GM12873 (cell line): ENCODE results near the gene PLPPR4.

ENCODE experiments used
- TF ChIP-seq, protein P1 (sequence below): IDR thresholded peaks from 2 replicates; pipeline ENCODE4 v1.5.1; 2012; ENCODE audit warnings: low read depth, mild to moderate bottlenecking, moderate library complexity, low read length, control low read depth; ENCODE audit not compliant: insufficient read depth; ENCODE audit errors: missing control alignments

The PLPPR4 gene

GRCh38 chr1:99268021-99268420, 3.7 kb downstream of the PLPPR4 start:
- TF ChIP-seq, protein P1, sequence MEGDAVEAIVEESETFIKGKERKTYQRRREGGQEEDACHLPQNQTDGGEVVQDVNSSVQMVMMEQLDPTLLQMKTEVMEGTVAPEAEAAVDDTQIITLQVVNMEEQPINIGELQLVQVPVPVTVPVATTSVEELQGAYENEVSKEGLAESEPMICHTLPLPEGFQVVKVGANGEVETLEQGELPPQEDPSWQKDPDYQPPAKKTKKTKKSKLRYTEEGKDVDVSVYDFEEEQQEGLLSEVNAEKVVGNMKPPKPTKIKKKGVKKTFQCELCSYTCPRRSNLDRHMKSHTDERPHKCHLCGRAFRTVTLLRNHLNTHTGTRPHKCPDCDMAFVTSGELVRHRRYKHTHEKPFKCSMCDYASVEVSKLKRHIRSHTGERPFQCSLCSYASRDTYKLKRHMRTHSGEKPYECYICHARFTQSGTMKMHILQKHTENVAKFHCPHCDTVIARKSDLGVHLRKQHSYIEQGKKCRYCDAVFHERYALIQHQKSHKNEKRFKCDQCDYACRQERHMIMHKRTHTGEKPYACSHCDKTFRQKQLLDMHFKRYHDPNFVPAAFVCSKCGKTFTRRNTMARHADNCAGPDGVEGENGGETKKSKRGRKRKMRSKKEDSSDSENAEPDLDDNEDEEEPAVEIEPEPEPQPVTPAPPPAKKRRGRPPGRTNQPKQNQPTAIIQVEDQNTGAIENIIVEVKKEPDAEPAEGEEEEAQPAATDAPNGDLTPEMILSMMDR: no peak

- TF ChIP-seq, protein P1: no peak
Observed at GRCh38 chr1:99269321-99269720, 5.0 kb downstream of the PLPPR4 start.

- TF ChIP-seq, protein P1: no peak
Observed at GRCh38 chr1:99270646-99271045, 6.4 kb downstream of the PLPPR4 start.

DNA sequence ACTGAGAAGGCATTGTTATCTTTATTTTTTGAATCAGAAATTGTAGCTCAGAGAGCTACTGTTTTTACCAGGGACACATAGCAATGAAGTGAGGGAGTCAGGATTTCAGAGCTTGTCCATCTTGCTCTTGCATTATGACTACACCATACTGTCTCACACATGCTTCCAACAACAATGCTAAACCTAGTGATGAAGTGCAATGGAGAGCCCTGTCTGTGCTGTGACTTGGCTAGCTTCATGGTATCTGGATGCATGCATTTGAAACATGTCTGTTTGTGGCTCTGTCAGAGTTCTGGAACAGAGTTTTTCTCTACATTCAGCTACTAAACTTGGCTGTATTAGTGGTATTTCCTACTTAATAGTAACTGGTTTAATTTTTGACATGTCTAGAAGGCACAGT, 7.0 kb downstream of the PLPPR4 start:
- TF ChIP-seq, protein P1: no peak

DNA sequence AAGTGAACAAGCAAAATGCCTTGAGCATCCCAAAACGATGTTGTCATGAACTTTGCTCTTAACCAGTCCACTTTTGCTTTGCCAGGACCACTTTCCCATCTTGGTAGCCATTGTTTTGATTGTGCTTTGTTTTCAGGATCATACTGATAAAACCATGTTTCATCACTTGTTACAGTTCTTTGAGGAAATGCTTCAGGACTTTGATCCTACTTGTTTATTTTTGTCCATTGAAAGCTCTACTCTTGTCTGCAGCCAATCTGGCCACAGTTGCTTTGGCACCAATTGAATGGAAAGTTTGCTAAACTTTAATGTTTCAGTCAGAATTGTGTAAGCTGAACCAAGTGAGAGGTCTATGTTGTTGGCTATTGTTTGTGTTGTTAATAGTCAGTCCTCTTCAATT, 12.8 kb downstream of the PLPPR4 start:
- TF ChIP-seq, protein P1: no peak

GRCh38 chr1:99279525-99279924, 15.2 kb downstream of the PLPPR4 start:
- TF ChIP-seq, protein P1: no peak

DNA sequence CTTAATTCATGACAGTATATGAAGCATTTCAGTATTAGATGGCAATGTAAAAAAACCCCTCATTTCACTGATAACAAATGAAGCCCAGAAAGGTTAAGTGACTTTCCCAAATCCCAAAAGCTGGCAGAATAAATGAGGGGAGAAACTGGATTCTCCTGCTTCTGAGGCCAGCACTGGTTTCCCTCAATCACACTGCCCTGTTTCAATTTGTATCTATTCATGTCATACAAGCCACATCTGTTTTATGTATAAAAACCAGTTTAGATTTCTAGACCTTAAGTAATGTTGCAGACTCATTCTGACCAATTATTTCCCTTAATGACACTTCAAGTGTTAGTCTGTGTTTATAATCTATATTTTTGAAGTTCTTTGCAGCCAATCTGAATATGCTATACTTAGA, 16.8 kb downstream of the PLPPR4 start:
- TF ChIP-seq, protein P1: no peak
